Measurements from ENCODE around the gene MVB12B.

DNA sequence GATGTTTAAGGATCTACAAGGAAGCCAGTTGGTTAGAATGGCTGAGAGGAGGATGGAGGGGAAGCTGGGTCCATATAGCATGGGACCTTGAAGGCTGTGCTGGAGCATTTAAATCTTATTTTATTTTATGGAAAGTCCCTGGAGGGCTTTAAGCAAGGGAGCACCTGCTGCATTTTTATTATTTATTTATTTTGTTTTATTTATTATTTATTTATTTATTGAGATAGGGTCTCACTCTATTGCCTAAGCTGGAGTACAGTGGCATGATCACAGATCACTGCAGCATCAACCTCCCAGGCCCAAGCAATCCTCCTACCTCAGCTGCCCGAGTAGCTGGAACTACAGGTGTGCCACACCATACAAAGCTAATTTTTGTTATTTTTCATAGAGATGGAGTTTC is 4.9 kb upstream of the MVB12B start:
- TF ChIP-seq, protein P1, sequence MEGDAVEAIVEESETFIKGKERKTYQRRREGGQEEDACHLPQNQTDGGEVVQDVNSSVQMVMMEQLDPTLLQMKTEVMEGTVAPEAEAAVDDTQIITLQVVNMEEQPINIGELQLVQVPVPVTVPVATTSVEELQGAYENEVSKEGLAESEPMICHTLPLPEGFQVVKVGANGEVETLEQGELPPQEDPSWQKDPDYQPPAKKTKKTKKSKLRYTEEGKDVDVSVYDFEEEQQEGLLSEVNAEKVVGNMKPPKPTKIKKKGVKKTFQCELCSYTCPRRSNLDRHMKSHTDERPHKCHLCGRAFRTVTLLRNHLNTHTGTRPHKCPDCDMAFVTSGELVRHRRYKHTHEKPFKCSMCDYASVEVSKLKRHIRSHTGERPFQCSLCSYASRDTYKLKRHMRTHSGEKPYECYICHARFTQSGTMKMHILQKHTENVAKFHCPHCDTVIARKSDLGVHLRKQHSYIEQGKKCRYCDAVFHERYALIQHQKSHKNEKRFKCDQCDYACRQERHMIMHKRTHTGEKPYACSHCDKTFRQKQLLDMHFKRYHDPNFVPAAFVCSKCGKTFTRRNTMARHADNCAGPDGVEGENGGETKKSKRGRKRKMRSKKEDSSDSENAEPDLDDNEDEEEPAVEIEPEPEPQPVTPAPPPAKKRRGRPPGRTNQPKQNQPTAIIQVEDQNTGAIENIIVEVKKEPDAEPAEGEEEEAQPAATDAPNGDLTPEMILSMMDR (conservative IDR thresholded peaks at IDR 0.05; ENCODE audit: low read length) = no peak
- no peak for TF ChIP-seq EZH2phosphoT487 (IDR thresholded peaks at IDR 0.05; ENCODE audit: borderline replicate concordance)

All from Loucy (cell line).